GM19395 (cell line): ENCODE data around the gene CXCR4.

Experiments
- ATAC-seq: cut with Tn5 transposase; IDR thresholded peaks from one replicate; pipeline ENCODE4 v1.9.1; 2021; ENCODE audit warnings: mild to moderate bottlenecking, moderate library complexity; ENCODE audit not compliant: unreplicated experiment

Gene CXCR4

GRCh38 chr2:136117909-136118818, at the start of gene CXCR4:
TSS of gene CXCR4 (minus strand) at chr2:136118149. CDS start at chr2:136118060, 89 bp downstream.
- ATAC-seq, result peak; percentile 23

- ATAC-seq, result no peak
Measured at GRCh38 chr2:136164280-136164776, 46.4 kb upstream of the CXCR4 start.

GRCh38 chr2:136162438-136162837, 44.5 kb upstream of the CXCR4 start:
- no peak for ATAC-seq

- ATAC-seq, result no peak
Measured at GRCh38 chr2:136156411-136156810, 38.5 kb upstream of the CXCR4 start.

DNA sequence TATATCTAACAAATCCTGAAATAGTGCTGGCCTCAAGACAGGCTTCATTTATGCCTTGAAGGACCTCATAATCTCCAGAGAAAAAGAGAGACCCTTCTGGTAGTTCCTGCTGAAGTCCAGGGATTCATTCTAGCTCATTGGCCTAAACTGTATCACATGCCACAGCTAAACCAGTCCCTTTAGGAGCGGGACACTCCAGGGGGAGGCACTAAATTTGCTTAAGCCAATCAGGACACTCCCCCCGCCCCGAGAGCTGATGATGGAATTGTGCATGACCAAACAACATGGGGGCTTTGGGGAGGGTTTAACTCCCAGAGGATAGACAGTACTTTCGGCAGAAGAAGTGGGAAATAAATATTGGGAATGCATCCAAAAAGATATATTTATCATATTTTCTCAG, 36.4 kb upstream of the CXCR4 start:
- no peak for ATAC-seq

DNA sequence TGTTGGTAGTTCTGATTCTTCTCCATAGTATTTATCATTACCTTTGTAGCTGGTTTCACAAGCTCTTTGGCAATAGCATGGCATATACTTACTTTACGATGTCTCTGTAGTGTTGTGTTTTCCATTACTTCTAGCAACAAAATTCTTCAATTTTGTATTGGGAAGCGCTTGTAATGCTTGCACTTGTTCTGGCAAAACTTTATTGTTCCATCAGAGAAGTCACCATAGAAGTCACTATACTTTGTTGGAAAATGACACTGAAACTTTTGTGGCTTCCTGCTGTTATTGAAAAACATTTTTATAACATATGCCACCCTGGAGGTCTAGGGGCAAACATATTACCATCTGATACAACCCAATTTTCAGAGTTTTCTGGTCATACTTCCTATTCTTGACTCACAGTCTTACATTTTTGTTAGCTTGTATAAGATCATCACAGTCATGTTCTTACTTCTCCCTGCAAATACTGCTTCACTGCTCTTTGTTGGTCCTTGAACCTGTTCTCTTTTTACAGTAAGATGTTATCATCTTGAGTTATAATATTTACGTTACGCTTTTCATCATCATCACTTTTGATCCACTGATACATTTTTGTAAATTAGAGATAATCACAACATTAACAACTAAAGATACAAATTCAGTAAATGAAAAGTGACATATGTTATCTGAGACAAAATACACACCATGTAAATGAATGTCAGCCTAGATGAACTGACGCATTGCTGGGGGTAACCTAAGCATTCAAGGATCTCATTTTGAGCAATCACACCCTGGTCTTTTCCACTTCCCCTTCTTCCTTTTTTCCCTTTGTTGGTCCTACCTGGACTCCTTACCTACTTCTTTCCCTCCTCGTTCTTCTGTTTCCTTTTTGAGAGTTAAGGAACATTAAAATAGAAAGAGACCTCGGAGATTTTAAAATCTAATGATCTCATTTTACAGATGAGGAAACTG, 33.3 kb upstream of the CXCR4 start:
- ATAC-seq, result no peak

DNA sequence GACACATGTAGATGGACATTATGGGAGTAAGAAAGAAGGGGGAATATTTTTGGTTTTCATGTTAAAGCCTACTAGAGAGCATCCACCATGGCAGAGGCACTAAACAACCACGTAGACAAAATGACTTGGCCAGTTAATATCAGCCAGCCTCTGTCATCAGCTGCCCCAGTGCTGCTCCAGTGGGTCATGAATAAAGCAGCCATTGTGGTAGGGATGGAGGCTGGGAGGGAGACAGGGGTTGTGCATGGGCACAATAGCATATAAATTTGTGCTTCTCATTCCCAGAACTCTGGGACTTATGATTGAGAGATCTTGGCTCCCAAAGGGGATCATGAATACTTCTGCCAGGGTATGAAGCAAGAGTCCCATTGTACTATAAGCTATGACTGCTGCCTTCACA, 31.1 kb upstream of the CXCR4 start:
- ATAC-seq, result no peak

- ATAC-seq, result no peak
Measured at GRCh38 chr2:136146564-136146963, 28.6 kb upstream of the CXCR4 start.

GRCh38 chr2:136143603-136144451, 25.9 kb upstream of the CXCR4 start:
- no peak for ATAC-seq

GRCh38 chr2:136141510-136142149, 23.7 kb upstream of the CXCR4 start:
- ATAC-seq, result no peak

- ATAC-seq, result peak; percentile 42
Measured at GRCh38 chr2:136139631-136140030, 21.7 kb upstream of the CXCR4 start.

DNA sequence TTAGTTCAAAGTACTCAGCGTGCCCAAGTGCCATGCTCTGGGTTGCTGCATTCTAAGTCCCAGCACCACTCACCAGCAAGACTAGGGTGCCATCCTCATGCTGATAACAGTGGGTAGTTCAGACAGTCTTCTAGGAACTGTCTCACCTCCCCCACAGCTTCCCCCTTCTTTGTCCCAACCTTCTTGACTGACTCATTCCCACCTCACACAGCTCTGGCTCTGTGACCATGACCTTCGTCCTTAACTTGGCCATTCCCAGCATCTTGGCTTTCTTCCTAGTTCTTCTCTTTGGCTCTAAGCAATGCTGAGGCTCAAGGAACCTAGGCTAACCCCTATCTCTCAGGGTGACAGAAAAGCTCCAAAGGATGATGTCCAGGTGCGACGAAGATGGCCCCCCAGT, 20.0 kb upstream of the CXCR4 start:
- no peak for ATAC-seq

DNA sequence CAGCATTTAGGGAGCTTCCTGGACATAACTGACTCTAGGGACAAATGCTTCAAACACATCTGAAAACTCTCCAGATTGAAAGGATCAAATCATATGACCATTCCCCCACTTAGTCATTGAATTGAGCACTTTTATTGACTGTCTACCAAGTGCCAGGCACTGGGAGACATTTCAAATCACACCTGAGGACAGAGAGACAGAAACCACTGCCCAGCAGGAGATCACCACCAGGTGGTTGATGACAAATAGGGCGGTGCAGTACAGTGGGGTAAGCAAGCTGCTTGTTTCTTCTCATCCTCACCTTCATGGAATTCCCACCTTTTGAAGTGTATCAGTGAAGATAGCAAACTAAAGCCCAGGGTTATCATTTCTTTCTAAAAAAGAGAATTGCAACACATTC, 19.0 kb upstream of the CXCR4 start:
- no peak for ATAC-seq

- peak; percentile 48 for ATAC-seq
Measured at GRCh38 chr2:136135921-136136906, 18.3 kb upstream of the CXCR4 start.

GRCh38 chr2:136135462-136135861, 17.5 kb upstream of the CXCR4 start:
- no peak for ATAC-seq

DNA sequence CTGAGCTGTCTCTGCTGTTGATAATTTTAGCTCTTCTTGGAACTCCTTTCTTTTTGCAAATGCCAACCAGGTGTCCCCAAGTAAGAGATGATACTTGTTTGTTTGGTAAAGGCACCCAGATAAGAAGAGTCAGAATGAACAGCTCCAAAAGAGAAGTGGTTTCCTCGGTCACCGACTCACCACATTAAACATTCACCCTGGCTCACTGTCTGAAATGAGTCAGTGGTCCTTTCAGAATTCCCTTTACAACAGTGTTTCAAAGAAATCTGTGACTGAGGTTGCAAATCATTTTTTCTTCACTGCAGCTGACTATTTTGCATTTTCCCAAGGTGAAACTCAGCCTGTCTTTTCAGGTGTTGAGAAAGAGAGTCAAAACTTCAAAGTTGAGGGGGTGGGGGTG, 16.2 kb upstream of the CXCR4 start:
- no peak for ATAC-seq

DNA sequence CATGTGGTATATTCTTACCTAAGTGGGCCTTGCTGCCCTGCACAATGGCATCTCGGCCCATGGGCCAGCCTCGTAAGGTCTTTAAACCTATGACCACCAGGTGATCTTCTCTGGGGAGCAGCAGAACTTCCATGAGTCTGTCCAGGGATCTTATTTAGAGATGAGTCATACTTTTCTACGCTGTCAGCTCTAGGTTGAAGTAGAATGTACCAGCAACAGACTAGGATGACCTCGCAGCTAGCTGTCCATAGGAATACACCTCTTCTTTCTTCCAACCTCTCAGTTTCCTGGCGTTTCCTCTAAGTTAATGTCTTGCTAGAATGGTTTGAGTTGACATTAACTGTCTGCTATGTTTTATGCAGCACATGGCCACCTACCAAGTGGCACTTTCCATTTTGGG, 15.6 kb upstream of the CXCR4 start:
- no peak for ATAC-seq

GRCh38 chr2:136133176-136133575, 15.2 kb upstream of the CXCR4 start:
- no peak for ATAC-seq

DNA sequence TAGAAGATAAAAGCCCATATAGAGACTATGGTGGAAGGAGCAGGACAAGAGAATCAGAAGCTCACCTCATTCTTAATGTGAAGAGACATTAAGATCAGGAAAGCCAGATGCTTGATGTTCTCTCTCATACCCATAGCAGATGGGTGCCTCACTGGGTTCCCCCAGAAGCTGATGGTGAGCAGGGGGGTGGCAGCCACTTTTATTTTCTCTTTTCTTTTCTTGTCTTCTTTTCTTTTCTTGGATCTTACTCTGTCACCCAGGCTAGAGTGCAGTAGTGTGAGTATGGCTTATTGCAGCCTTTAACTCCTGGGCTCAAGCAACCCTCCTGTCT, 14.8 kb upstream of the CXCR4 start:
- ATAC-seq, result no peak
